WTC11 (cell line): ENCODE data around the gene ISCA2. TPM values are rescaled to one million over a fixed set of nuclear protein-coding genes. Genes with fewer than 3 reads are reported as not detected.

Experiments
- ATAC-seq: fragments of 200-7000 bp; cut with Tn5 transposase; 2 replicates; pipeline ENCODE4 v1.10.0; 2021; ENCODE audit warnings: mild to moderate bottlenecking, moderate library complexity
- CTCF ChIA-PET: fragments of 300-600 bp; sonication (Branson Sonifier 250); formaldehyde crosslinking; loops from one replicate; lab custom pipeline; 2021; ENCODE audit warnings: antibody characterized with exemption; lab: Charles Lee
- POLR2A ChIA-PET: fragments of 350-600 bp; sonication (Branson Sonifier 250); formaldehyde crosslinking; loops from one replicate; lab custom pipeline; 2021; ENCODE audit warnings: antibody characterized with exemption; lab: Charles Lee
- DNase-seq: peaks from one replicate; pipeline ENCODE4 v3.0.0; 2021; ENCODE audit warnings: low spot score
- H3K27ac Mint-ChIP-seq: 2 replicates; pipeline ENCODE4 v1.8.0; 2021; ENCODE audit warnings: mixed read lengths
- H3K27me3 Mint-ChIP-seq: 2 replicates; pipeline ENCODE4 v1.8.0; 2021; ENCODE audit warnings: low read depth, mild to moderate bottlenecking, moderate library complexity, mixed read lengths
- H3K36me3 Mint-ChIP-seq: 2 replicates; pipeline ENCODE4 v1.8.0; 2021; ENCODE audit warnings: mixed read lengths
- H3K4me1 Mint-ChIP-seq: 2 replicates; pipeline ENCODE4 v1.8.0; 2022; ENCODE audit warnings: mixed read lengths
- H3K4me3 Mint-ChIP-seq: 2 replicates; pipeline ENCODE4 v1.8.0; 2021; ENCODE audit warnings: mild to moderate bottlenecking, moderate library complexity, mixed read lengths
- H3K9me3 Mint-ChIP-seq: 2 replicates; pipeline ENCODE4 v1.8.0; 2021; ENCODE audit warnings: mixed read lengths
- ATF1 ChIP-seq: sonication (generic); formaldehyde crosslinking; IDR thresholded peaks from 2 replicates; pipeline ENCODE4 v1.8.1; 2023; ENCODE audit warnings: mild to moderate bottlenecking, moderate library complexity, missing genetic modification reagents
- GTF2I ChIP-seq: fragments of 250-450 bp; sonication (Bioruptor Pico); conservative IDR thresholded peaks from 2 replicates; pipeline ENCODE4 v1.4.0; 2021; ENCODE audit warnings: mild to moderate bottlenecking
- HMGA2 ChIP-seq: fragments of 250-450 bp; sonication (Bioruptor Pico); IDR thresholded peaks from 2 replicates; pipeline ENCODE4 v1.4.0; 2021; ENCODE audit warnings: mild to moderate bottlenecking, moderate library complexity
- JAZF1 ChIP-seq: fragments of 250-450 bp; sonication (Bioruptor Pico); IDR thresholded peaks from 2 replicates; pipeline ENCODE4 v1.9.0; 2021; ENCODE audit warnings: moderate library complexity, mild to moderate bottlenecking, inconsistent platforms
- RELA ChIP-seq: sonication (generic); formaldehyde crosslinking; IDR thresholded peaks from 2 replicates; pipeline ENCODE4 v1.8.1; 2022; ENCODE audit warnings: missing genetic modification reagents, mild to moderate bottlenecking, borderline replicate concordance
- SMAD3 ChIP-seq: sonication (generic); formaldehyde crosslinking; IDR thresholded peaks from 2 replicates; pipeline ENCODE4 v1.8.0; 2022; ENCODE audit warnings: missing genetic modification reagents, mild to moderate bottlenecking, borderline replicate concordance
- SMAD4 ChIP-seq: sonication (generic); formaldehyde crosslinking; IDR thresholded peaks from 2 replicates; pipeline ENCODE4 v1.8.0; 2022; ENCODE audit warnings: mild to moderate bottlenecking, missing genetic modification reagents
- SOX15 ChIP-seq: fragments of 250-450 bp; sonication (Bioruptor Pico); IDR thresholded peaks from 2 replicates; pipeline ENCODE4 v1.9.0; 2021; ENCODE audit warnings: mild to moderate bottlenecking
- ZNF121 ChIP-seq: sonication (generic); formaldehyde crosslinking; IDR thresholded peaks from 2 replicates; pipeline ENCODE4 v1.8.0; 2023; ENCODE audit warnings: missing genetic modification reagents
- total RNA-seq: library from RNA; stranded (reverse); gene quantifications from 3 replicates; pipeline ENCODE4 v1.2.3, GENCODE V29; 2021
- TF ChIP-seq, protein P1 (sequence below): sonication (generic); formaldehyde crosslinking; IDR thresholded peaks from 2 replicates; pipeline ENCODE4 v1.8.1; 2023; ENCODE audit warnings: mild to moderate bottlenecking, missing genetic modification reagents
- TF ChIP-seq, protein P2 (sequence below): sonication (generic); formaldehyde crosslinking; IDR thresholded peaks from 2 replicates; pipeline ENCODE4 v1.8.1; 2022; ENCODE audit warnings: low read depth, mild to moderate bottlenecking, moderate library complexity, missing genetic modification reagents, borderline replicate concordance
- TF ChIP-seq, protein P3 (sequence below): sonication (generic); formaldehyde crosslinking; IDR thresholded peaks from 2 replicates; pipeline ENCODE4 v1.8.0; 2022; ENCODE audit warnings: mild to moderate bottlenecking, missing genetic modification reagents
- TF ChIP-seq, protein P4 (sequence below): sonication (generic); formaldehyde crosslinking; conservative IDR thresholded peaks from 2 replicates; pipeline ENCODE4 v1.8.1; 2022; ENCODE audit warnings: mild to moderate bottlenecking, missing genetic modification reagents
- TF ChIP-seq, protein P5 (sequence below): sonication (generic); formaldehyde crosslinking; IDR thresholded peaks from 2 replicates; pipeline ENCODE4 v1.8.1; 2023; ENCODE audit warnings: mild to moderate bottlenecking, missing genetic modification reagents
- TF ChIP-seq, protein P6 (sequence below): sonication (generic); formaldehyde crosslinking; conservative IDR thresholded peaks from 2 replicates; pipeline ENCODE4 v1.8.1; 2023; ENCODE audit warnings: mild to moderate bottlenecking, low read depth, missing genetic modification reagents, moderate library complexity
- TF ChIP-seq, protein P7 (sequence below): sonication (generic); formaldehyde crosslinking; IDR thresholded peaks from 2 replicates; pipeline ENCODE4 v1.8.1; 2022; ENCODE audit warnings: low read depth, missing genetic modification reagents, borderline replicate concordance
- TF ChIP-seq, protein P8 (sequence below): sonication (generic); formaldehyde crosslinking; IDR thresholded peaks from 2 replicates; pipeline ENCODE4 v1.8.0; 2022; ENCODE audit warnings: mild to moderate bottlenecking, missing genetic modification reagents
- TF ChIP-seq, protein P9 (sequence below): sonication (generic); formaldehyde crosslinking; IDR thresholded peaks from 2 replicates; pipeline ENCODE4 v1.8.0; 2023; ENCODE audit warnings: missing genetic modification reagents, mild to moderate bottlenecking, borderline replicate concordance

The ISCA2 gene
- total RNA-seq, 1 experiment from 2014 or later: 50.1 TPM

DNA sequence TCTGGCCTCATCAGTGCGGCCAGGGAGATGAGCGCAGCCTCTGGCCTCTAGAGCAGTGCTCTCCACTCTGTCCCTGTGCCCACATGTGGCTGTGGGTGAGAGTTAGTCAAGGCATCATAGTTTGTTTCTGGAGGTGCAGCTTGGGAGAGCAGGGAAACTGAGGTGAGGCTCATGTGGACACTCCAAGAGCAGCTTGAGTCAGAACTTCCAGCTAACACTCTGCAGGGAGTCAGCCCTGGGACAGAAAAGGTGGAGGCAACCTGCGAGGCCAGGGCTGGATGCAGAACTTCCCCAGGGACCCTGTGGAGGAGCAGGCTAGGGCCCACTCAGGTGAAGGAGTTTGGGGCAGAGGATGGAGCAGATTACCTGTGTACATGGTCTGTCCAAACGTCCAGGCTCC lies 10.8 kb downstream of the ISCA2 start:
- Mint-ChIP-seq H3K4me1 (peaks cover 37% of the 10 kb centered on the region), H3K27me3 (peaks cover 1% of the 10 kb centered on the region; the same call in 1 of the 2 replicates), H3K36me3 (no peaks in the 10 kb centered on the region), H3K4me3 (no peak overlapping the region), H3K9me3 (no peaks in the 10 kb centered on the region), H3K27ac (peak overlapping the region; percentile 19; the same call in 1 of the 2 replicates)
- DNase-seq (no peak), ATAC-seq (no peak)
- ChIA-PET POLR2A (interaction anchor here (0.7 kb wide), 1 partner anchor 11 kb away, joined by 3 read pairs; no protein-coding TSS in a partner anchor), CTCF (interaction anchor here (0.6 to 1.0 kb wide), 2 partner anchors 29 to 235 kb away, joined by 3 to 4 read pairs; no protein-coding TSS in a partner anchor)
- TF ChIP-seq, protein P1, sequence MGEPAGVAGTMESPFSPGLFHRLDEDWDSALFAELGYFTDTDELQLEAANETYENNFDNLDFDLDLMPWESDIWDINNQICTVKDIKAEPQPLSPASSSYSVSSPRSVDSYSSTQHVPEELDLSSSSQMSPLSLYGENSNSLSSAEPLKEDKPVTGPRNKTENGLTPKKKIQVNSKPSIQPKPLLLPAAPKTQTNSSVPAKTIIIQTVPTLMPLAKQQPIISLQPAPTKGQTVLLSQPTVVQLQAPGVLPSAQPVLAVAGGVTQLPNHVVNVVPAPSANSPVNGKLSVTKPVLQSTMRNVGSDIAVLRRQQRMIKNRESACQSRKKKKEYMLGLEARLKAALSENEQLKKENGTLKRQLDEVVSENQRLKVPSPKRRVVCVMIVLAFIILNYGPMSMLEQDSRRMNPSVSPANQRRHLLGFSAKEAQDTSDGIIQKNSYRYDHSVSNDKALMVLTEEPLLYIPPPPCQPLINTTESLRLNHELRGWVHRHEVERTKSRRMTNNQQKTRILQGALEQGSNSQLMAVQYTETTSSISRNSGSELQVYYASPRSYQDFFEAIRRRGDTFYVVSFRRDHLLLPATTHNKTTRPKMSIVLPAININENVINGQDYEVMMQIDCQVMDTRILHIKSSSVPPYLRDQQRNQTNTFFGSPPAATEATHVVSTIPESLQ (CRISPR knock-in tag): no peak
- TF ChIP-seq, protein P2, sequence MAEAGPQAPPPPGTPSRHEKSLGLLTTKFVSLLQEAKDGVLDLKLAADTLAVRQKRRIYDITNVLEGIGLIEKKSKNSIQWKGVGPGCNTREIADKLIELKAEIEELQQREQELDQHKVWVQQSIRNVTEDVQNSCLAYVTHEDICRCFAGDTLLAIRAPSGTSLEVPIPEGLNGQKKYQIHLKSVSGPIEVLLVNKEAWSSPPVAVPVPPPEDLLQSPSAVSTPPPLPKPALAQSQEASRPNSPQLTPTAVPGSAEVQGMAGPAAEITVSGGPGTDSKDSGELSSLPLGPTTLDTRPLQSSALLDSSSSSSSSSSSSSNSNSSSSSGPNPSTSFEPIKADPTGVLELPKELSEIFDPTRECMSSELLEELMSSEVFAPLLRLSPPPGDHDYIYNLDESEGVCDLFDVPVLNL: no peak
- TF ChIP-seq HMGA2 (CRISPR knock-in tag) (no peak), RELA (CRISPR knock-in tag) (no peak), ZNF121 (CRISPR knock-in tag) (no peak), ATF1 (CRISPR knock-in tag) (no peak), SMAD3 (CRISPR knock-in tag) (no peak), GTF2I (CRISPR knock-in tag) (no peak), SOX15 (CRISPR knock-in tag) (no peak), JAZF1 (CRISPR knock-in tag) (no peak), SMAD4 (CRISPR knock-in tag) (no peak)
- TF ChIP-seq, protein P3, sequence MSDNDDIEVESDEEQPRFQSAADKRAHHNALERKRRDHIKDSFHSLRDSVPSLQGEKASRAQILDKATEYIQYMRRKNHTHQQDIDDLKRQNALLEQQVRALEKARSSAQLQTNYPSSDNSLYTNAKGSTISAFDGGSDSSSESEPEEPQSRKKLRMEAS: no peak
- TF ChIP-seq, protein P4, sequence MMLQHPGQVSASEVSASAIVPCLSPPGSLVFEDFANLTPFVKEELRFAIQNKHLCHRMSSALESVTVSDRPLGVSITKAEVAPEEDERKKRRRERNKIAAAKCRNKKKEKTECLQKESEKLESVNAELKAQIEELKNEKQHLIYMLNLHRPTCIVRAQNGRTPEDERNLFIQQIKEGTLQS (CRISPR knock-in tag): no peak
- TF ChIP-seq, protein P5, sequence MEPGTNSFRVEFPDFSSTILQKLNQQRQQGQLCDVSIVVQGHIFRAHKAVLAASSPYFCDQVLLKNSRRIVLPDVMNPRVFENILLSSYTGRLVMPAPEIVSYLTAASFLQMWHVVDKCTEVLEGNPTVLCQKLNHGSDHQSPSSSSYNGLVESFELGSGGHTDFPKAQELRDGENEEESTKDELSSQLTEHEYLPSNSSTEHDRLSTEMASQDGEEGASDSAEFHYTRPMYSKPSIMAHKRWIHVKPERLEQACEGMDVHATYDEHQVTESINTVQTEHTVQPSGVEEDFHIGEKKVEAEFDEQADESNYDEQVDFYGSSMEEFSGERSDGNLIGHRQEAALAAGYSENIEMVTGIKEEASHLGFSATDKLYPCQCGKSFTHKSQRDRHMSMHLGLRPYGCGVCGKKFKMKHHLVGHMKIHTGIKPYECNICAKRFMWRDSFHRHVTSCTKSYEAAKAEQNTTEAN: no peak
- TF ChIP-seq, protein P6, sequence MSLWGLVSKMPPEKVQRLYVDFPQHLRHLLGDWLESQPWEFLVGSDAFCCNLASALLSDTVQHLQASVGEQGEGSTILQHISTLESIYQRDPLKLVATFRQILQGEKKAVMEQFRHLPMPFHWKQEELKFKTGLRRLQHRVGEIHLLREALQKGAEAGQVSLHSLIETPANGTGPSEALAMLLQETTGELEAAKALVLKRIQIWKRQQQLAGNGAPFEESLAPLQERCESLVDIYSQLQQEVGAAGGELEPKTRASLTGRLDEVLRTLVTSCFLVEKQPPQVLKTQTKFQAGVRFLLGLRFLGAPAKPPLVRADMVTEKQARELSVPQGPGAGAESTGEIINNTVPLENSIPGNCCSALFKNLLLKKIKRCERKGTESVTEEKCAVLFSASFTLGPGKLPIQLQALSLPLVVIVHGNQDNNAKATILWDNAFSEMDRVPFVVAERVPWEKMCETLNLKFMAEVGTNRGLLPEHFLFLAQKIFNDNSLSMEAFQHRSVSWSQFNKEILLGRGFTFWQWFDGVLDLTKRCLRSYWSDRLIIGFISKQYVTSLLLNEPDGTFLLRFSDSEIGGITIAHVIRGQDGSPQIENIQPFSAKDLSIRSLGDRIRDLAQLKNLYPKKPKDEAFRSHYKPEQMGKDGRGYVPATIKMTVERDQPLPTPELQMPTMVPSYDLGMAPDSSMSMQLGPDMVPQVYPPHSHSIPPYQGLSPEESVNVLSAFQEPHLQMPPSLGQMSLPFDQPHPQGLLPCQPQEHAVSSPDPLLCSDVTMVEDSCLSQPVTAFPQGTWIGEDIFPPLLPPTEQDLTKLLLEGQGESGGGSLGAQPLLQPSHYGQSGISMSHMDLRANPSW (CRISPR knock-in tag): no peak
- TF ChIP-seq, protein P7, sequence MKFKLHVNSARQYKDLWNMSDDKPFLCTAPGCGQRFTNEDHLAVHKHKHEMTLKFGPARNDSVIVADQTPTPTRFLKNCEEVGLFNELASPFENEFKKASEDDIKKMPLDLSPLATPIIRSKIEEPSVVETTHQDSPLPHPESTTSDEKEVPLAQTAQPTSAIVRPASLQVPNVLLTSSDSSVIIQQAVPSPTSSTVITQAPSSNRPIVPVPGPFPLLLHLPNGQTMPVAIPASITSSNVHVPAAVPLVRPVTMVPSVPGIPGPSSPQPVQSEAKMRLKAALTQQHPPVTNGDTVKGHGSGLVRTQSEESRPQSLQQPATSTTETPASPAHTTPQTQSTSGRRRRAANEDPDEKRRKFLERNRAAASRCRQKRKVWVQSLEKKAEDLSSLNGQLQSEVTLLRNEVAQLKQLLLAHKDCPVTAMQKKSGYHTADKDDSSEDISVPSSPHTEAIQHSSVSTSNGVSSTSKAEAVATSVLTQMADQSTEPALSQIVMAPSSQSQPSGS: no peak
- TF ChIP-seq, protein P8, sequence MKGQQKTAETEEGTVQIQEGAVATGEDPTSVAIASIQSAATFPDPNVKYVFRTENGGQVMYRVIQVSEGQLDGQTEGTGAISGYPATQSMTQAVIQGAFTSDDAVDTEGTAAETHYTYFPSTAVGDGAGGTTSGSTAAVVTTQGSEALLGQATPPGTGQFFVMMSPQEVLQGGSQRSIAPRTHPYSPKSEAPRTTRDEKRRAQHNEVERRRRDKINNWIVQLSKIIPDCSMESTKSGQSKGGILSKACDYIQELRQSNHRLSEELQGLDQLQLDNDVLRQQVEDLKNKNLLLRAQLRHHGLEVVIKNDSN (CRISPR knock-in tag): no peak
- TF ChIP-seq, protein P9, sequence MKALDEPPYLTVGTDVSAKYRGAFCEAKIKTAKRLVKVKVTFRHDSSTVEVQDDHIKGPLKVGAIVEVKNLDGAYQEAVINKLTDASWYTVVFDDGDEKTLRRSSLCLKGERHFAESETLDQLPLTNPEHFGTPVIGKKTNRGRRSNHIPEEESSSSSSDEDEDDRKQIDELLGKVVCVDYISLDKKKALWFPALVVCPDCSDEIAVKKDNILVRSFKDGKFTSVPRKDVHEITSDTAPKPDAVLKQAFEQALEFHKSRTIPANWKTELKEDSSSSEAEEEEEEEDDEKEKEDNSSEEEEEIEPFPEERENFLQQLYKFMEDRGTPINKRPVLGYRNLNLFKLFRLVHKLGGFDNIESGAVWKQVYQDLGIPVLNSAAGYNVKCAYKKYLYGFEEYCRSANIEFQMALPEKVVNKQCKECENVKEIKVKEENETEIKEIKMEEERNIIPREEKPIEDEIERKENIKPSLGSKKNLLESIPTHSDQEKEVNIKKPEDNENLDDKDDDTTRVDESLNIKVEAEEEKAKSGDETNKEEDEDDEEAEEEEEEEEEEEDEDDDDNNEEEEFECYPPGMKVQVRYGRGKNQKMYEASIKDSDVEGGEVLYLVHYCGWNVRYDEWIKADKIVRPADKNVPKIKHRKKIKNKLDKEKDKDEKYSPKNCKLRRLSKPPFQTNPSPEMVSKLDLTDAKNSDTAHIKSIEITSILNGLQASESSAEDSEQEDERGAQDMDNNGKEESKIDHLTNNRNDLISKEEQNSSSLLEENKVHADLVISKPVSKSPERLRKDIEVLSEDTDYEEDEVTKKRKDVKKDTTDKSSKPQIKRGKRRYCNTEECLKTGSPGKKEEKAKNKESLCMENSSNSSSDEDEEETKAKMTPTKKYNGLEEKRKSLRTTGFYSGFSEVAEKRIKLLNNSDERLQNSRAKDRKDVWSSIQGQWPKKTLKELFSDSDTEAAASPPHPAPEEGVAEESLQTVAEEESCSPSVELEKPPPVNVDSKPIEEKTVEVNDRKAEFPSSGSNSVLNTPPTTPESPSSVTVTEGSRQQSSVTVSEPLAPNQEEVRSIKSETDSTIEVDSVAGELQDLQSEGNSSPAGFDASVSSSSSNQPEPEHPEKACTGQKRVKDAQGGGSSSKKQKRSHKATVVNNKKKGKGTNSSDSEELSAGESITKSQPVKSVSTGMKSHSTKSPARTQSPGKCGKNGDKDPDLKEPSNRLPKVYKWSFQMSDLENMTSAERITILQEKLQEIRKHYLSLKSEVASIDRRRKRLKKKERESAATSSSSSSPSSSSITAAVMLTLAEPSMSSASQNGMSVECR (CRISPR knock-in tag): no peak
